GM18498 (cell line): ENCODE measurements around the gene TGM2.

Source experiments
- ATAC-seq: cut with Tn5 transposase; IDR thresholded peaks from one replicate; pipeline ENCODE4 v1.9.1; 2021; ENCODE audit warnings: mild to moderate bottlenecking, moderate library complexity; ENCODE audit not compliant: unreplicated experiment

The TGM2 gene

GRCh38 chr20:38134427-38135270, 30.4 kb downstream of the TGM2 start:
- ATAC-seq, result no peak

- ATAC-seq, result no peak
Measured at GRCh38 chr20:38133680-38134426, 31.2 kb downstream of the TGM2 start.

- ATAC-seq, result no peak
Measured at GRCh38 chr20:38132910-38133501, 32.1 kb downstream of the TGM2 start.

GRCh38 chr20:38132156-38132909, 32.7 kb downstream of the TGM2 start:
- no peak for ATAC-seq

GRCh38 chr20:38131588-38132121, 33.4 kb downstream of the TGM2 start:
- no peak for ATAC-seq

- ATAC-seq, result no peak
Measured at GRCh38 chr20:38130687-38131587, 34.1 kb downstream of the TGM2 start.

GRCh38 chr20:38129893-38130609, 35.0 kb downstream of the TGM2 start:
- no peak for ATAC-seq

- ATAC-seq, result no peak
Measured at GRCh38 chr20:38129248-38129865, 35.7 kb downstream of the TGM2 start.

- no peak for ATAC-seq
Measured at GRCh38 chr20:38128691-38129090, 36.4 kb downstream of the TGM2 start.

GRCh38 chr20:38127920-38128528, 37.0 kb downstream of the TGM2 start:
- no peak for ATAC-seq

GRCh38 chr20:38126932-38127621, 38.0 kb downstream of the TGM2 start:
- ATAC-seq, result no peak

- ATAC-seq, result no peak
Measured at GRCh38 chr20:38126146-38126921, 38.7 kb downstream of the TGM2 start.

- ATAC-seq, result no peak
Measured at GRCh38 chr20:38125157-38126056, 39.7 kb downstream of the TGM2 start.

- ATAC-seq, result no peak
Measured at GRCh38 chr20:38123021-38123587, 42.0 kb downstream of the TGM2 start.

- no peak for ATAC-seq
Measured at GRCh38 chr20:38121741-38122140, 43.3 kb downstream of the TGM2 start.

- no peak for ATAC-seq
Measured at GRCh38 chr20:38120625-38120988, 44.5 kb downstream of the TGM2 start.
